ENCODE data around the gene PLPP4. TPM values are rescaled to one million over a fixed set of nuclear protein-coding genes. Genes with fewer than 3 reads are reported as not detected.

PLPP4 gene
- total RNA-seq, 1 experiment from 2014 or later = not detected

DNA sequence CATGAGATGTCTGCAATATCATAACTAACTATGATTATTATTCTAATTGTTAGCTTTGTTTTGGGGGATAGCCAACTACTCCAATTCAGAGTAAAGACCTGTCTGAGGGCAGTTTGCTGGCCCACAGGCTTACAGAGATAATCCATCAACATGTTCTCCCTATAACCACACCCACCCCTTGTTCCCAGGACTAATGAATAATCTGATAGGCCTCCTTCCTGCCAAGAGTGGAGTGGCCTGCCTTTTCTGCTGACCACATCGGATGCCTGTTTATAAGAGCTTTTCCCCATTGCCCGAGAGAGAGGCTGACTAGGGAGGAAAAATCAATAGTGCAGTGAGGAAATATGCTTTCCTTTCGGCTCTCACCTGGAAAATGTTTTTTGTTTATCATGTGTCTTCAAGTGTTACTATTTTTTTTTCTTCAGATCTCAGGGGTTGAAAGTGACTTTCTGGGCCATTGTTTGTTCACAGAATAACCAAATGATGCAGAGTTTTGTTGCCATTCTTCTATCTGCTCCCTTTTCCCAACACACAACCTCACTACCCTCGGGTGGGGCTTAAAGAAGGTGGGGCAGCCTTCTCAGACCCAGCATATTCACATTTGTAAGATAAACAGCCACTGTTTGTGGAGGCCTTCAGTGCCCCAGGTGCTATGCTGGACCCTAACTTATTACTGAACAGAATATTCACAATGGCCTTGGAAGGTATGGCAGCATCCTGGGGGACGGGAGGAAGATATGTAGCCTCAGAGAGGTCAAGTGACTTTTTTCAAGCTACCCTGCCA is 38.4 kb downstream of the PLPP4 start:
- no peak overlapping the region for H2BK5ac ChIP-seq (ENCODE audit: insufficient read length, low read length)
- no peaks in the 10 kb centered on the region for H3K79me2 ChIP-seq (ENCODE audit: insufficient read depth, low read length)
- no peak overlapping the region for H3K9ac ChIP-seq (ENCODE audit: extremely low read depth, insufficient read length, low read length)
- Mint-ChIP-seq H3K27me3 (ENCODE audit: low read depth) (no peaks in the 10 kb centered on the region), H3K4me3 (no peak overlapping the region), H3K9me3 (no peaks in the 10 kb centered on the region), H3K4me1 (peaks cover 9 to 10% of the 10 kb centered on the region in 2 experiments), H3K27ac (0 out of 7 replicates have a peak overlapping the region, but pooled peaks of 2 of the 3 experiments have one; percentile 3 to 14), H3K36me3 (ENCODE audit: insufficient read depth in 1 of 3, low read depth in 3 of 3) (no peaks in the 10 kb centered on the region)
- H2AFZ ChIP-seq (ENCODE audit: low read length) = no peak overlapping the region
- no peak overlapping the region for H4K91ac ChIP-seq (ENCODE audit: insufficient read length, low read depth, low read length)
- no peak overlapping the region for H3K14ac ChIP-seq (ENCODE audit: insufficient read depth, low read length)
- no peak overlapping the region for H3K23ac ChIP-seq (ENCODE audit: insufficient read length, low read depth, low read length)
- TF ChIP-seq, protein P1, sequence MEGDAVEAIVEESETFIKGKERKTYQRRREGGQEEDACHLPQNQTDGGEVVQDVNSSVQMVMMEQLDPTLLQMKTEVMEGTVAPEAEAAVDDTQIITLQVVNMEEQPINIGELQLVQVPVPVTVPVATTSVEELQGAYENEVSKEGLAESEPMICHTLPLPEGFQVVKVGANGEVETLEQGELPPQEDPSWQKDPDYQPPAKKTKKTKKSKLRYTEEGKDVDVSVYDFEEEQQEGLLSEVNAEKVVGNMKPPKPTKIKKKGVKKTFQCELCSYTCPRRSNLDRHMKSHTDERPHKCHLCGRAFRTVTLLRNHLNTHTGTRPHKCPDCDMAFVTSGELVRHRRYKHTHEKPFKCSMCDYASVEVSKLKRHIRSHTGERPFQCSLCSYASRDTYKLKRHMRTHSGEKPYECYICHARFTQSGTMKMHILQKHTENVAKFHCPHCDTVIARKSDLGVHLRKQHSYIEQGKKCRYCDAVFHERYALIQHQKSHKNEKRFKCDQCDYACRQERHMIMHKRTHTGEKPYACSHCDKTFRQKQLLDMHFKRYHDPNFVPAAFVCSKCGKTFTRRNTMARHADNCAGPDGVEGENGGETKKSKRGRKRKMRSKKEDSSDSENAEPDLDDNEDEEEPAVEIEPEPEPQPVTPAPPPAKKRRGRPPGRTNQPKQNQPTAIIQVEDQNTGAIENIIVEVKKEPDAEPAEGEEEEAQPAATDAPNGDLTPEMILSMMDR (conservative IDR thresholded peaks at IDR 0.05) = no peak
- no peaks in the 10 kb centered on the region for H3K23me2 ChIP-seq (ENCODE audit: insufficient read length, low read depth, low read length, poor library complexity, severe bottlenecking)
- H3K56ac ChIP-seq (ENCODE audit: insufficient read length, low read depth, low read length) = no peak overlapping the region
- no peak overlapping the region for H4K8ac ChIP-seq (replicated peaks; ENCODE audit: insufficient read length, low read depth, low read length)
- WGBS (ENCODE audit: extremely low coverage, insufficient read length, low lambda C conversion rate) = no CpG with 5 or more reads among the region's 5 CpGs
- H3K27me3 ChIP-seq (ENCODE audit: insufficient read depth, low read length) = no peaks in the 10 kb centered on the region
- H3K4me2 ChIP-seq (ENCODE audit: insufficient read depth, insufficient read length, low read length) = no peak overlapping the region
- H4K20me1 ChIP-seq (ENCODE audit: control insufficient read depth, insufficient read depth, insufficient read length) = no peaks in the 10 kb centered on the region
- no peak overlapping the region for H2AK5ac ChIP-seq (ENCODE audit: insufficient read length, low read length)
- no peak overlapping the region for H2BK15ac ChIP-seq (ENCODE audit: low read depth, low read length)
- DNase-seq = no peak
- no peak overlapping the region for H3K18ac ChIP-seq (ENCODE audit: insufficient read length, low read depth, low read length)
- H3K4me1 ChIP-seq (ENCODE audit: insufficient read depth, low read length) = no peaks in the 10 kb centered on the region; the same call in 1 of the 2 replicates
- H3K27ac ChIP-seq (ENCODE audit: insufficient read length, low read depth, low read length) = no peak overlapping the region
- H4K5ac ChIP-seq (ENCODE audit: insufficient read length, low read depth, low read length) = no peak overlapping the region
- no peak overlapping the region for H2BK12ac ChIP-seq (ENCODE audit: insufficient read length, low read depth, low read length)
- no peak overlapping the region for H3K4ac ChIP-seq (ENCODE audit: low read depth, low read length)
- H2BK20ac ChIP-seq (ENCODE audit: low read depth, low read length, poor library complexity, severe bottlenecking) = no peak overlapping the region
- no peak overlapping the region for H2BK120ac ChIP-seq (ENCODE audit: low read depth, low read length, poor library complexity, severe bottlenecking)
- H3K79me1 ChIP-seq (ENCODE audit: insufficient read depth, low read depth, low read length, poor library complexity, severe bottlenecking) = no peaks in the 10 kb centered on the region
- no peaks in the 10 kb centered on the region for H3K9me3 ChIP-seq (ENCODE audit: control insufficient read depth, low read depth, low read length)
- H3T11ph ChIP-seq (ENCODE audit: low read length) = no peak overlapping the region

All from H9 (cell line).